GM21447 (cell line): ENCODE data around the gene TNXB.
"Not testable (repeated sequence)": the region's sequence is repeated elsewhere in the genome, so short reads cannot be mapped to it uniquely, and the experiment has no call there.

Source experiments
- ATAC-seq: cut with Tn5 transposase; IDR thresholded peaks from one replicate; pipeline ENCODE4 v1.9.1; 2021; ENCODE audit not compliant: unreplicated experiment

Gene TNXB

GRCh38 chr6:32005991-32006529 is 103.1 kb downstream of the TNXB start:
- ATAC-seq, result not testable (repeated sequence)

GRCh38 chr6:32005538-32005880 is 103.6 kb downstream of the TNXB start:
- ATAC-seq, result not testable (repeated sequence)

- not testable (repeated sequence) for ATAC-seq
These were observed 104.1 kb downstream of the TNXB start for GRCh38 chr6:32004864-32005537.

GRCh38 chr6:32004393-32004792 is 104.7 kb downstream of the TNXB start:
- not testable (repeated sequence) for ATAC-seq

- not testable (repeated sequence) for ATAC-seq
These were observed 105.8 kb downstream of the TNXB start for GRCh38 chr6:32003301-32003700.

DNA sequence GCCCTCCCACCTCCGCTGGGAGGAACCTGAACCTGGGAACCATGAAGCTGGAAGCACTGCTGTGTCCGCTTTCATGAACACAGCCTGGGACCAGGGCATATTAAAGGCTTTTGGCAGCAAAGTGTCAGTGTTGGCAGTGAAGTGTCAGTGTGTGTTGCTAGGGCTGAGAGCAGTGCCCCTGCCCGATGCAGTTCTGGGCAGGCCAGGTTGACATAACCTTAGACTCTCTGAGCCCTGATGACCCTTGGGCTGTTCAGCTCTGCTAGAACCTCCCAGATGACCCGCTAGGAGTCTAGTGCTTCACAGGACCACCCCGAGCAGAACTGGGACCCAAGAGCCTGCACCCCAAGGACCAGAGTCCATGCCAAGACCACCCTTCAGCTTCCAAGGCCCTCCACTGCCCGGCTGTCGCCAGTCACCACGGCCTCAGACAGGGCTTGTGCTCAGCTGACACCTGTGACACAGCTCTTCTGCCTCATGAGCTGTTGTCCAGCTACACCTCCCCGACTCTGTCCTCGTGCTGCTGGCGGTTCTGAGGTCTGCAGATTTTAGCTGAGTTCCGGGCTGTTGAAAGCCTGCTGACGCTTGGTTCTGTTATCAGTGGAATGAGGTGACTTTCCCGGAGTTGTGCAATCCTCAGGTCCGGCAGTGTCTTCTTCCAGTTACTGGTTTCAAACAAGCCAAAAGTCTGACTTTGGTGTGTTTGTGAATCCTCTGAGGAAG is 106.4 kb downstream of the TNXB start:
- not testable (repeated sequence) for ATAC-seq

DNA sequence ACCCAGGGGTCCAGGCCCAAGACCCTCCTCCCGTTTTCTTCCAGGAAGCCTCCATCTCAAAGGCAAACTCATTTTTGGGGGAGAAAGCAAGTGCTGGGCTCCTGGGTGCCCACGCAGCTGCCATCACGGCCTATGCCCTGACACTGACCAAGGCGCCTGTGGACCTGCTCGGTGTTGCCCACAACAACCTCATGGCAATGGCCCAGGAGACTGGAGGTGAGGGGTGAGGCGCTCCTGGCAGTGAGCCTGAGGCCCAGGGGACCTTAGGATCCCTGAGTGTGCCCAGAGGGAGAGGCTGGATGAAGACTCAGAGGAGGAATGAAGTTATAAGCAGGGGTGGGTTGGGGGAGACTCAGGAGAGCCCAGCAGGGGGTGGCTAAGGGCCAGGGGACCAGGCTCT is 112.8 kb downstream of the TNXB start:
- ATAC-seq, result not testable (repeated sequence)

DNA sequence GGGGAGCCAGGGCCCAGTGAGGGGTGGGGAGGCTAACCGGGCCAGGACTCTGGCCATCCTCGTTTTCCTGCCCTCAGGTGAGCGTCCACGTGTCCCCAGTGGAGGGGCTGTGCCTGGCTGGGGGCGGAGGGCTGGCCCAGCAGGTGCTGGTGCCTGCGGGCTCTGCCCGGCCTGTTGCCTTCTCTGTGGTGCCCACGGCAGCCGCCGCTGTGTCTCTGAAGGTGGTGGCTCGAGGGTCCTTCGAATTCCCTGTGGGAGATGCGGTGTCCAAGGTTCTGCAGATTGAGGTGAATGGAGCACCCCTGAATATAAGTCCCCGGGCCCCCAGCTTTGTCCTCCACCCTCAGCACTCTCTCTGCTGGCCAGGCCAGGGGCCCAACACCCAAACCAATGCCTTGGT is 114.7 kb downstream of the TNXB start:
- not testable (repeated sequence) for ATAC-seq
